Measurements from ENCODE around the gene PRKCZ. TPM values are rescaled to one million over a fixed set of nuclear protein-coding genes. Genes with fewer than 3 reads are reported as not detected.

The PRKCZ gene
- total RNA-seq, 2 experiments from 2014 or later: 17.8 to 19.0 TPM

DNA sequence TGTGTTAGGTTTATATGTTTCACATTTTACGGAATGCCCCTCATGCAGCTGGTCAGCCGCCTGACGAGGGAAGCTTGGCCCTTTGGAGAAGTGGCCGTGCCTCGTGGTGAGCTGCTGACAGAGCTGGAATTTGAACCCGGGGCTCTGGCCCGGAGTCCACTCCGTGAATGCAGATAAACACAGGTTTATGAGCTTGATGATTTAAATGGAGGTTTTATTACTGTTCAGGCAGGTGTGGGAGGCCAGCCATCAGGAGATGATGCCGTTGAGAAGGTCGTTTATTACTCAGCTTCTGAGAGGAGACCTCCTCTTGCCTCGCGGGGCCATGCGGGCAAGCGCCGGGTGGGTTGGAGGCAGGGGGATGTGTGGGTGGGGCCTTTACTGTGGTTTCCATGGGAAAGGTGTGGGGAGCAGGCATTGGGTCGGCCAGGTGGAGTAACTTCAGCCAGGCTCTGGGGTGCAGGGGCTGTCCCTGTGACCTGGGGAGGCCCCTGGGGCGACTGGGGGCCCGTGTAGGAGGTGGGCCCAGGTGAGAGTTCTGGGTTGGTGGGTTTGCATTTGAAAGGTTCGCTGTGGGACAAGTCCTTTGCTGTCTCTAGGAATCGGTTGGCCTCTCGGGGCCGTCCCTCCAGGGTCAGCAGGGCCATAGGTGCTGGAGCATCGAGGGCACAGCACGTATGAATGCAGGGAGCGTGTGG lies 22.0 kb downstream of the PRKCZ start:
- H3K4me1 ChIP-seq (ENCODE audit: insufficient read depth, low read length): peaks cover 6% of the 10 kb centered on the region
- Mint-ChIP-seq H3K27me3 (no peaks in the 10 kb centered on the region), H3K36me3 (ENCODE audit: low read depth) (peaks cover 33% of the 10 kb centered on the region), H3K27ac (no peak overlapping the region), H3K9me3 (no peaks in the 10 kb centered on the region), H3K4me1 (ENCODE audit: low read depth) (peaks cover under 1% of the 10 kb centered on the region), H3K4me3 (no peak overlapping the region)
- no peak for ATAC-seq (ENCODE audit: poor library complexity)
- H3K27me3 ChIP-seq (ENCODE audit: control insufficient read depth in 1 of 2, insufficient read depth in 2 of 2, low read length in 2 of 2): no peaks in the 10 kb centered on the region
- H3K36me3 ChIP-seq (ENCODE audit: insufficient read depth, low read length): peaks cover 14% of the 10 kb centered on the region
- ChIA-PET CTCF (no interaction called here), POLR2A (no interaction called here)
- intact Hi-C loops (cut with DNase I, micrococcal nuclease): no loop called here
- H3K9me3 ChIP-seq (ENCODE audit: control insufficient read depth in 1 of 2, insufficient read depth in 1 of 2, low read length in 2 of 2): peaks cover 2 to 31% of the 10 kb centered on the region in 2 experiments
- TF ChIP-seq CTCF (IDR thresholded peaks at IDR 0.05): no peak
- H3K4me3 ChIP-seq (ENCODE audit: low read length): no peak overlapping the region
- DNase-seq: no peak
- no peak overlapping the region for H3K27ac ChIP-seq (ENCODE audit: low read depth in 1 of 2, low read length in 2 of 2)

DNA sequence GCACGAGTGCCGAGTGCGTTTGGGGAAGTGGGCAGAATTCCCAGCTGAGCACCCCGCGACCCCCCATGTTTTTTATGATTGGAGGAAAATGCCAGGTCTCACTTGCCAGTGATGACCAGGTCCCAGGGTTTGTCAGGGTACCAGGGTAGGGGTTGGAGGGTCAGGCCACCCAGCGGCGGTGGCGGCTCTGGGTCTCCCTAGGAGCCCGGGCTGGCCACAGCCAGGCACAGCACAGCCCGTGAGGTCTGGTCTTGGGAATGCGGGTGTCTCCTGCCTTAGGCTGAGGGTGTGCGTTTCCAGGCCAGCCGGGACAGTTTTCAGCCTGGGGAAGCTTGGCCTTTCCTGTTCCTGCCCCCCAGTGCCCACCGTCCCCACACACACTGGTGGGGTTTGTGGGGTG lies 22.7 kb downstream of the PRKCZ start:
- Mint-ChIP-seq H3K4me3 (no peak overlapping the region), H3K4me1 (ENCODE audit: low read depth) (no peaks in the 10 kb centered on the region), H3K36me3 (ENCODE audit: low read depth) (peaks cover 34% of the 10 kb centered on the region), H3K9me3 (no peaks in the 10 kb centered on the region), H3K27ac (no peak overlapping the region), H3K27me3 (no peaks in the 10 kb centered on the region)
- H3K4me3 ChIP-seq (ENCODE audit: low read length): no peak overlapping the region
- ChIA-PET POLR2A (no interaction called here), CTCF (no interaction called here)
- TF ChIP-seq CTCF (IDR thresholded peaks at IDR 0.05): no peak
- no peaks in the 10 kb centered on the region for H3K27me3 ChIP-seq (ENCODE audit: control insufficient read depth in 1 of 2, insufficient read depth in 2 of 2, low read length in 2 of 2)
- DNase-seq (no peak), ATAC-seq (ENCODE audit: poor library complexity) (no peak)
- peaks cover 13% of the 10 kb centered on the region for H3K36me3 ChIP-seq (ENCODE audit: insufficient read depth, low read length)
- peaks cover 7 to 37% of the 10 kb centered on the region in 2 experiments for H3K9me3 ChIP-seq (ENCODE audit: control insufficient read depth in 1 of 2, insufficient read depth in 1 of 2, low read length in 2 of 2)
- intact Hi-C loops (cut with DNase I, micrococcal nuclease): no loop called here
- no peak overlapping the region for H3K27ac ChIP-seq (ENCODE audit: low read depth in 1 of 2, low read length in 2 of 2)
- peaks cover 6% of the 10 kb centered on the region for H3K4me1 ChIP-seq (ENCODE audit: insufficient read depth, low read length)

GRCh38 chr1:2073382-2074230 lies 23.4 kb downstream of the PRKCZ start:
- Histone ChIP-seq H3K9me3 (ENCODE audit: control insufficient read depth in 1 of 2, insufficient read depth in 1 of 2, low read length in 2 of 2) (peaks cover 14 to 43% of the 10 kb centered on the region in 2 experiments), H3K4me3 (ENCODE audit: low read length) (no peak overlapping the region), H3K27ac (ENCODE audit: low read depth in 1 of 2, low read length in 2 of 2) (no peak overlapping the region), H3K4me1 (ENCODE audit: insufficient read depth, low read length) (peaks cover 6% of the 10 kb centered on the region), H3K27me3 (ENCODE audit: control insufficient read depth in 1 of 2, insufficient read depth in 2 of 2, low read length in 2 of 2) (no peaks in the 10 kb centered on the region), H3K36me3 (ENCODE audit: insufficient read depth, low read length) (peaks cover 6% of the 10 kb centered on the region)
- CTCF ChIA-PET: no interaction called here
- H3K9me3 Mint-ChIP-seq: no peaks in the 10 kb centered on the region
- intact Hi-C loops (cut with DNase I, micrococcal nuclease): no loop called here
- no peak for TF ChIP-seq CTCF (IDR thresholded peaks at IDR 0.05)
- no peak overlapping the region for H3K4me3 Mint-ChIP-seq
- DNase-seq: no peak
- no peaks in the 10 kb centered on the region for H3K4me1 Mint-ChIP-seq (ENCODE audit: low read depth)
- no peak for ATAC-seq (ENCODE audit: poor library complexity)
- no peaks in the 10 kb centered on the region for H3K27me3 Mint-ChIP-seq
- H3K36me3 Mint-ChIP-seq (ENCODE audit: low read depth): peaks cover 37% of the 10 kb centered on the region
- POLR2A ChIA-PET: no interaction called here
- H3K27ac Mint-ChIP-seq: no peak overlapping the region
